GM21515 (cell line): ENCODE data around the gene PLXDC2.

Source experiments
- ATAC-seq: cut with Tn5 transposase; IDR thresholded peaks from one replicate; pipeline ENCODE4 v1.9.1; 2021; ENCODE audit not compliant: unreplicated experiment

PLXDC2 gene

DNA sequence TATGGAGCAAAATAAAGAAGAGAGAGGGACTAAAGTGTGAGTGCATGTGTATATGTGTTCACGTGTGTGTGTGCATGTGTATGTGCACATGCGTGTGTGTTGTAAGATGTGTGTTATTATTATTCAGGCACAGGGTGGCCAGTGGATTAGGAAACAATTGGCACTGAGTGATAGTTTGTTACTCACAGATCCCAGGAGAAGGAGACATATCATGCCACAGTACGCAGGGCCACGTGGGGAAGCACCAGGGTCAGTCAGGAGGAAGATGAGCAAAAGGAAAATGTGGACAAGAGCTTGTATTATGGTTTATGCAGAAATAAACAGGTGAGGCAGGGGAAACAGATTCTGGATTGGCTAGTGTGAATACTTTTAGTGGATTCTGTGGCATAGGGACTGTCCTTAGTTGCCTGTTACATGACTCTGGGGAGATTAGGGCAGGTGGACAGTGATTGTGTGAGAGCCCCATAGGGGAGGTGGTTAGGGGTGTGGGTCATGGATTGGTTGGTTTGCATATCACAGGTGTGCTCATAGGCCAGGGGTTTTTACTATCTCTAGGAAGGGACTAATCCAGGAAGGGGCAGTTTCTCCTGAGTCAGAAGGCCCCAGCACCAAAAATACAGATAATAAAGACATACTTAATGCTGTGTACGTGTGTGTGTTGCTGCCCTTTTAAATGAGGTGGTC is 90.0 kb downstream of the PLXDC2 start:
- ATAC-seq: no peak

DNA sequence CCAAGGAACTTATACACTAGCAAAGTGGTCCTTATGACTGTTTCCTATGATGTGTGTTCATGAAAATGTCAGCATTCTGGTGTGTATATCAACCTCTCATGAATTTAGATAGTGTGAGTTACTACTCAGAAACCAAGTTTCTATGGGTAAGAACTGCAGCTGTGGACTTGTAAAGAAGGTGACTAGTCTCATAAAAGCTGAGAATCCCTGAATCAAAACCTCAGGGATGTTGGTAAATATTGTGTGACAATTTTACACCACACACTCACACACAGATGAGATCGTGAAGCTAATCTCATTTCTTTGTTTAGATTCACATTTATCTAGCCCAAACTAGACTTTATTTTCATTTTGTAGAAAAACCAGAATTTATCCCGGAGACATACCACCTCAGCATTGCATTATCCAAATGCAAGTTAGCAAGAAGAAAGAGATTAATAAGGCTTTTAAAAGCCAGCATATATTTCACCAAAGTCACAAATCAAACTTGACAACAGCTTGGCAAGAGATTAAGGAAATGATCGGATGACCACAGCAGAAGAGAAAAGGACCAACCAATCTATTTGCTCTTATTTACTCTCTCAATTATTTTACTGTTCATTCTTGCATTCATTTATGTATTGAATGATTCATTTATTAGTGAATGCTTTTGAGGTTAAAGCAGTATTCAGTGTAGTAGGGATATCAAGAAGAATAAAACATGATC is 92.9 kb downstream of the PLXDC2 start:
- no peak for ATAC-seq

DNA sequence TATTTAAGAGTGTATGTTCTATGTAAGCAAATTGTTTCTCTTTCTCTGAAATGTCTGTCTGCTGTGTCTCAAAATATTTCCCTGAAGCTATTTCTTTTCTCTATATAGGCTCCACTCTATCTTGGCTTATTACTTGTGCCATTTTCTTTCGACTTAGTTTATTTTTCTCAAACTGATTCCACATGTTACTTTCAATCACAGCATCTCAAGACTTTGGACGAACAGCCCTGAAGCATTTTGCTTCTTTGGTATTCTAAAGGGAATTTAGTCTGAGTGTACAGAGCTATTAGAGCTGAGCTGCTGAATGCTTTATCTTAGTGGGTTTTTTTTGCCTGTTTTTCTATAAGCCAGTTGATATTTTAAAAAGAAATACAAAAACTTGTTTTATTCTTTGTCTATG is 95.7 kb downstream of the PLXDC2 start:
- no peak for ATAC-seq

DNA sequence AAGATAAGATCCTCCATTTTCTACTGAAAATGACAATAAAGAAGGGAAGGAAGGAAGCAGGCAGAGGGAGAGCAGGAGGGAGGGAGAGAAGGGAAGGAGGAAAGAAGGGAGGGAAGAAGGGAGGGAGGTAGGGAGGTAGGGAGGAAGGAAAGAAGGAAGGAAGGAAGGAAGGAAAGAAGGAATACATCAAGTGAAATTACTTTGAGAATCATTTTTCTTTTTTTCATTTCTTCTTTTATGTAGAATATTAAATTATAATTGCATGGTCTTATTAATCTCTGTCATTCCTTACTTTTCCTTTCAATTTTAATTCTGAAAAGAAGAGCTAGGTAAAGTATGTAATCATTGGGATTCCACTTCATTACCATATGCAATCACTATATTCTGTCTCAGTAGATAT is 97.8 kb downstream of the PLXDC2 start:
- no peak for ATAC-seq

DNA sequence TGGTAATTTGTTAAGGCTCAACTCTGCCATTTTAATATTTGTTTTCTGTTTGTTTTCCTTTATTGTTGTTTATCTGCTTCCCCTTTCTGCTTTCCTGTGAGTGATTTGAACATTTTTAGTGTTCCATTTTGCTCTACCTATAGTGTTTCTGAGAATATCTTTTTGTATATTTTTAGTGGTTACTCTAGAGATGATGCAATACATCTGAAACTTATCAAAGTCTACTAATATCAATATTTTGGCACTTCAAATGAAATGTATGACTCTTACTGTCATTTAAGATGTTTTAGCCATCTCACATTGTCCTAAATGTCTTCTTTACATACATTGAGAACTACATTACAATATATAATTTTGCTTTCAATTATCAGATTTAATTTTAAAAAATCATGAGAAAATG is 98.9 kb downstream of the PLXDC2 start:
- ATAC-seq: no peak

DNA sequence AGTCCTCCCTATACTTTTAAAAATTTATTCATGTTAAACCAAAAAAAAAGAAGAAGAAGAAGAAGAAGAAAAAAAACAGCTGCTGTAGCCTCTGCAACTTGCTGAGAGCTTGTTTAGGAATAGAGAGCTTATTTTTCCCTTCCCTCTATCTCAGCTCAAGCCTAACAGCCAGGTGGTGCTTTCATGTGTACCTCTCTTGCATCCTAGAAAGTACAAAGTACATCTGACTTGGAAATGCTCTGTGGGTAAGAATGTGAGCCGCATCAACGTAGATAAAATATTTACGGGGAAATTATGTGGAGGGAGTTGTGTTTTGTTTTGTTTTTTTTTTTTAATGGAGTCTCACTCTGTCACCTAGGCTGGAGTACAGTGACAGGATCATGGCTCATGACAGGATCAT is 99.6 kb downstream of the PLXDC2 start:
- no peak for ATAC-seq

DNA sequence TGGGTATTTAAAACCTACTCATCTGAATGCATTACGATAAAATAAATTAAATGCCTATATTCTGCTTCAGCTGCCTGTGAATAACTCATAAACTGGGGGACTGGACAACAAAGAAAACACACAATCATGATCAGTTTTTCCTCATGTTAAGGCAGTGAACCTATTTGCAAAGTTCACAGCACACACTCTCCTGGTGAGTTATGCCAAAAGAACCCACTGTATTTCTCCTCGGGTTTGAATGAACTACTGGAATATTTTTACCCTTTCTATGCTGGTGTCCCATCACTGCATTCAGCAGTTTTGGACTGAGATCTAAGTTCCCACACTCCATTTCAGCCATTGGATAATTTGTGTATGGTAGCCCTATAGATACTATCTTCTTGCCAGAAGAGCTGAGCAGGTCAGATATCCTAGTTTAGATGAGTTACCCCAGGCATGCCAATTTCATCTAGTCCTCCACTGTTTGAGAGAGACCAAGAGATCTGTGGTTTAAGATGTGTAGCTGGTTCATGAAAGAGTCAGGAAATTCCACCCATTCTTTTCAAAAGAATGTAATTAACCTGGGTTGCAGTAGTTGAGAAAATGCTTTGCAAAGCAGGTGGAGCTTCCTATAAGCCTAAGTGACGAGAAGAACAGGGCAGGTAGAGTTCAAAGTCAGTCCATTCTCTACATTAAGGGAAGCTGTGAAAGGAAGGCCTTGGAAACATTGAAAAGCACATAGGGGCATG is 101.7 kb downstream of the PLXDC2 start:
- ATAC-seq: no peak

DNA sequence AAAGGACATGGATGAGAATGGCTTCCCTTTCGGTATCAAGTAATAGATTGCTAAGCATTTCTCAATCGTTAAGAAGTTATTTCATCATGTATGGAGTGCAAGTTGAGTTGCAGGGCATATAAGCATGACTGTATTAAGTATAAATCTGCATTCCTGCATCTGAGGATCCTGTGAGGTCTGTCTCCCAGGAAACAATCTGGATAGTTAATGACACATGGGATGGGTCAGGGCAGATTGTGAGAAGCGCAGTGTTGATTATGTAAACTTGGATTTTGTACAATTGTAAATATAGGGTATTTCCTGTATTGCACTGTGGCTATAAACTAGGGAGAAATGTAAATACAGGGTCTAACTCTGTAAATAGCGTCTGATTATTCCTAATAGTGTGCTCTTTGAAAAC is 102.6 kb downstream of the PLXDC2 start:
- no peak for ATAC-seq

DNA sequence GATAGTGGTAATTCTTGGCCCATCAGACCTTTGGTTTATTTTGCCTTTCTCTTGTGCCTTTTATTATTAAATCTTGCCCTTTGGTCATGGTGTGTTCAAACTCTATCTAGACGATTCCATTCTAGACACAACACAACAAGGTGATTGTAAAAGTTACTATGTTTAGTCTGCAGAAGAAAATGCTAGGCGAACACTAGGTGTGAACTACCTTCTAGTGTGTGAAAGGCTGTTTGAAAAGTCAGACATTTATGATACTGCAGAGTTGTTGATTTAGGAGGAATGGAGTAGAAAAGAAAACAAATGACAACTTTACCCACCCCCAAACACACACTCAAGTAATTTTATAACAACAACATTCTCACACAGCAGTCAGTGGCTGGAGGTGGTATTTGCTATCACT is 103.4 kb downstream of the PLXDC2 start:
- no peak for ATAC-seq

DNA sequence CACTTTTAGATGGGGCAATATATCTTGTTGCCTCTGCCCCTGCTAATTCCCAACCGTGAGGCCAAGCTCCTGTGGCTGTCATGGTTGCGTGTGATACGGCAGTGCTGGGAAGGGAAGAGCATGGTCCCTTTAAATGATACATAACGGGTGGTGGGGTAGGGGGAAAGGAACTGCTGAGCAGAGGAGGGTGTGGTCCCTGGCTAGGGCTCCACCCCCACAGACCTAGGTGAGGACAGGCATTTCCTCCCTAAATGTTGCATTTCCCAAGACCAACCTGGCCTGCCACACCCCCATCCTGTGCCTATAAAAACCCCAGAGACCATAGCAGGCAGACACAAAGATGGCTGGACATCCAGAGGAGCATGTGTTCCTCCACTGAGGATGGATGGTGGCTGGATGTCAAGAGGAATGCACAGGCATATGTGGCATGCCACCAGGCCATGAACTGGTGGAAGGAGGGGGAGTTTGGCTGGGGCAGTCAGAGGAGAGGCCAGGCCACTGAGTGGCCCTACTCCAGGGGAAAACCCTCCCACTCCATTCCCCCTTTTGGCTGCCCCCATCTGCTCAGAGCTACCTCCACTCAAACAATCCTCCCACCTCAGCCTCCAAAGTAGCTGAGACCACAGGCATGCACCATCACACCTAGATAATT is 104.0 kb downstream of the PLXDC2 start:
- ATAC-seq: no peak

DNA sequence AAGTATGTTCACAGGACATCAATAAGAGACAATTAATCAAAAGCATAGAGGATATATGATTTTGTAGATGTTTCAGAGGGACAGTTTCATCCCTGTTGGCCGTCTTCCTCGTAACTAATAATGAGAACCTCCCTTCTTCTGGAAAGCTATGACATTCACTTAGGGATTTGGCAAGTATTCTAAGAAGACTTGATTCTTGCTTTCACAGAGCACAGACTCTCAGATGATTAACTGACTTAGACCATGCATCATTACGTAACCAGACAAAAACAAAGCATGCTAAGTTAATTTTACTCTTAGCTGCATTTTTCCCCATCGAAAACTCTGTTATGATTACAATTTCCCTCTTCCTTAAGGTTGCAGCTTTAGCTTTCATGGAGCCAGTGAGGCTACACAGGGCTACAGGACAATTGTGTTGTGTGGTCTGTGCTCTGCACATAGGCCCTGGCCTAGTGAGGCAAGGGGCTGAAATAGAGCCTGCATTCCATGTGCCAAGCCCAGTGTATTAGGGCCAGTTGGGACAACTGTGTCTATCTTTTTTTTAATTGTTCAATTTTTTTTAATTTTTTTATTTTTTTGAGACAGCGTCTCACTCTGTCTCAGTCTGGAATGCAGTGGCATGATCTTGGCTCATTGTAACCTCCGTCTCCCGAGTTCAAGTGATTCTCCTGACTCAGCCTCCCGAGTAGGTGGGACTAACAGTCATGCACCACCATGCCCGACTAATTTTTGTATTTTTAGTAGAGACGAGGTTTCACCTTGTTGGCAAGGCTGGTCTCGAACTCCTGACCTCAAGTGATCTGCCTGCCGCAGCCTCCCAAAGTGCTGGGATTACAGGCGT is 105.3 kb downstream of the PLXDC2 start:
- no peak for ATAC-seq

DNA sequence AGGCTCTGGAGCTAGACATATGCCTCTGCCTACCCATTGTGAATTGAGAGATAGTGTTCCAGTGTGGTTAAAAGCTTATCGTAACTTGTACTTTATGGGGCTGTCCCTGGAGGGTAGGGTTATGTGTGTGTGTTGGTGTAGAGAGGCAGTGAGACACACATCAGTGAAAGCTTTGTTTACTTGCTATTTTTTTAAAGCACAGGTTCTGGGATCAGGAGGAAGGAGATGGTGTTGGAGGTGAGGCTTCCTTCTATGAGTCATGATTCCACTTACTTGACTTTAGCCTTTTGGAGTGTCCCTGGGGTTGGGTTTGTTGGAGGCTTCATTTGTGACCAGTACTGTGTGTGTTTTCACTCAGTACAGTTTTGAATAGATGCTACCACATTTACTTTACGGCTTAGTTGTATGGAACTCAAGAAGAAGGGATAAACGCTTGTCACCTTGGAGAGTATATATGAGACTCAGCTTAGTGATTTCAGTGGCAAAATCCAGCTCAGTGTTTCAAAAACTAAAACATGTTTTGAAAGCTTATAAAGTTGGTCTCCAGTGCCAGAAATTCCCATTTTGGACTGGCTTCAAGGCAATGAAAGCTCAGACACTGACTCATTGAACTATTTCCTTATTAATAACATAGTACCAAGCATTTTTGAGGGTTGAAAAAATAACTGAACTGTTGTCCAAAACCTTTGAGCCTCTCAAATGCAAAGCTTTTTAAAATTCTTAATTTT is 106.2 kb downstream of the PLXDC2 start:
- no peak for ATAC-seq

DNA sequence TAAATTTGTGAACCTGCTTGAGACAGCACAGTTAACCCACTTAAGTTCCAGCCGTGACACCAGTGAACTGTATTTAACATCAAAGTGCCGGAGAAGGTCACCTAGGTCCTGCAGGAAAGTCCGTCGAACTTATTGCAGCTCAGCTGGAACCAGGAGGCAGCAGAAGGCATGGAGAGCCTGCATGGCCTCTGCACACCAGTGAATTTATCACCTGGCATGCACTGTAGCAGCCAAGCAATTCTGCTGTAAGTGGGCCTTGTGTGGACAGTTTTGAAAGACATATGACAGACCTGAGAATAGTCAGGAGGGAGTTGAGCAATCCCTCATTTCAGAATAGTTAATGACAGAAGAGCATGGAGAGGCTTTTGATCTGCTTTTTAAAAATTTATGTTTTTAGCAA is 108.8 kb downstream of the PLXDC2 start:
- ATAC-seq: no peak

DNA sequence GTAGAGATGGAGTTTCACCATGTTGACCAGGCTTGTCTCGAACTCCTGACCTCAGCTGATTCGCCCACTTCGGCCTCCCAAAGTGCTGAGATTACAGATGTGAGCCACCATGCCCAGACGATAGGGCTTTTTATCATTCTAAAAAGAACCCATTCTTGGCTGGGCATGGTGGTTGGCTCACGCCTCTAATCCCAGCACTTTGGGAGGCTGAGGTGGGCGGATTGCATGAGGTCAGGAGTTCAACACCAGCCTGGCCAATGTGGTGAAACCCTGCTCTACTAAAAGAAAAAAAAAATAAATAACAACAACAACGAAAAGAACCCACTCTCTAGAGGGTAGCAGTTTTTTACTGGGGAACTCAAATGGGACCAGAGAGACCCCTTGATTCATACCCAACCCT is 112.7 kb downstream of the PLXDC2 start:
- no peak for ATAC-seq

DNA sequence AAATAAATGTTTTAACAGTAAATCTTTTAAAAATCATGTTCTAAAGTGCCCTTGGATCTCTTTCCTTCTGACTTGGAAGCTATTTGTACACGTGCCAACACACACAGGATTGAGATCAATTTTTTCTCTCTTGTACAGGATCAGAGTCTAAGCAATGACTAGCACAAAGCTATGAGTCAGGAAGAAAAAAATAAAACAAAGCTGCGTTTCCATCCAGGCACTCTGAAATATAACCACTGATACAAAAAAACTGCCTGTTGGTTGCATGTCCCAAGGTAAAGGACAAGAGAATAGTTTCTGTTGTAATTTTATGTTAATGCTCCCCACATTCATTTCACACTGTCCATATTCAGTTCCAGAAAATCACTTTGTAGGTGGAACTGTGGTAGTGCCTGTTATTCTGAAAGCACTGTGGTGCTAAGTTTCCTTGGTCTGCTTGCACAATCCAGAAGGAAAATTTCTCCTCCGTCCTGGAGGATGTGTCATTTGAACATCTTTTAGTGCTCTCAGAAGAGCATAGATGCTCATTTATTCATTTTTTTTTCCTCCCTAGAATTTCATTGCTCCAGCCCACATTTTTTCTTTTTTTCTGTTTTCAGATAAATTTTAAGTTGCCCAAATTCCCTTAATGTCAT is 113.4 kb downstream of the PLXDC2 start:
- no peak for ATAC-seq

DNA sequence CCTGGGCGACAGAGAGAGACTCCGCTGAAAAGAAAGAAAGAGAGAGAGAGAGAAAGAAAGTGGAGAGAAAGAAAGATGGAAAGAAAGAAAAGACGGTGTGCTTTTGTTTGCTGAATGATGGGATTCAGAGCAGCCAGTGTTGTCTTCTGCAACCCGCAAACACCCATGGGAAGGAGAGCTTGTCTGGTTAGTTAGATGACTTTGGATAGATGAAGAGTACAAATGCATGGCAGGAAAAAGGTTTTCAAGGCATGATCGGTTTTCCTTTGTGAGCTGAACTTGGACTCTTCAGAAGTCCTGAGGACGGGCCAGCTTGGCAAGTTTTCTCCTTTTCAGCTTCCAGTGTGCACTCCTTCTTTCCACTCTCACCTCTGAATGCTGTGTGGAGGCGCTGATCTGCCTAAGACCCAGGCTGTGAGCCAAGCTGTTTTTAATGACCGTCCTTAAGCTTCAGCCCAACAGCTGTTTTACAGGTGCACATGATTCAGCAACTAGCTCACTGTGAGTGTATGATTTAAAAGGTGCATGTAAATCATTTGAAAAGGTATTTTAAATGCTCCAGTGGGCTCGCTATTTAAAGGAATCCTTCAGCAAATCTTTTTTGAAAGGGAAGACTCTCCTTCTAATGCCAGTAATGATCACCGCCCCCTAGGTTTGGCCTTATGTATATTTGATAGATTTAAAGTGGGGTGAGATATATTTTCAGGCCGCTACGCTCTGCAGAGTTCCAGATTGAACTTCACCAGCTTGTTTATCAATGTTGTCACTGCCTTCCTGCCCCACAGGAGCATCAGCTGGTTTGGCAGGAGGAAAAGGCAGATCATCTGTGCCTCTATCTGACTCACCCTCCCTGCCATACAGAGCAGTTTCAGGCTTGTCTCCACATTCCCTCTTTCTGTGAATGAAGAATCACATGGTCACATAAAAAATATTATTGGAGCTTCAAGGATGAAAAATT is 115.0 kb downstream of the PLXDC2 start:
- no peak for ATAC-seq

DNA sequence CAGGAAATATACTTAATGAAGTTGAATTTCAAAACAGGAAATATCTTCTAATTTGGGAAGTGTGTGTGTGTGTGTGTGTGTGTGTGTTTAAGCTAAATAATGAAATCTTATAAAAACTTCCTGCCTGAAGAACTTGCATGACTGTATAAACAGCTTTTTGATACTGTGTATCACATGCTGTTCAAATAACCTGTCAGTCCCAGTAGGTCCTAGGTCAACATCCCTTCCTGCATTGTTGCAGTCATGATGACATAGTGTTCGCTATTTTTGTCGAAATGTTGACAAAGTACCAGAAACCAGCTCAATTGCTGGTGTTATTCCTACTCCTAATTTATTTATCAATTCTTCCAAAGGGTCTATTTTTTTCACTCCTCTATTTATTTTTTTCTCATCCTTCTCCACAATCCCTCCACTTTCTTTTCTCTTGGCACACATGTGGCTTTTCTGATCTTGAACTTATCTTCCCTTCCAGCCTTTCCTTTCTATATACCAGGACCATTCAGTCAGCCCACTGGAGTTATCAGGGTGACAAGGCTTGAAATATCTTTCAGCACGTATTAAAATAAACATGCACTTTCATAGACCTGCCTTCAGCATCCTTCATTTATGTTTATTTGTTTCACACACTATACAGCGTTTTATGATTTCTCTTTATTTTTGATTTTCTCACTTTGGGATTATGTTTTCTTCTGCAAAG is 115.8 kb downstream of the PLXDC2 start:
- ATAC-seq: no peak

DNA sequence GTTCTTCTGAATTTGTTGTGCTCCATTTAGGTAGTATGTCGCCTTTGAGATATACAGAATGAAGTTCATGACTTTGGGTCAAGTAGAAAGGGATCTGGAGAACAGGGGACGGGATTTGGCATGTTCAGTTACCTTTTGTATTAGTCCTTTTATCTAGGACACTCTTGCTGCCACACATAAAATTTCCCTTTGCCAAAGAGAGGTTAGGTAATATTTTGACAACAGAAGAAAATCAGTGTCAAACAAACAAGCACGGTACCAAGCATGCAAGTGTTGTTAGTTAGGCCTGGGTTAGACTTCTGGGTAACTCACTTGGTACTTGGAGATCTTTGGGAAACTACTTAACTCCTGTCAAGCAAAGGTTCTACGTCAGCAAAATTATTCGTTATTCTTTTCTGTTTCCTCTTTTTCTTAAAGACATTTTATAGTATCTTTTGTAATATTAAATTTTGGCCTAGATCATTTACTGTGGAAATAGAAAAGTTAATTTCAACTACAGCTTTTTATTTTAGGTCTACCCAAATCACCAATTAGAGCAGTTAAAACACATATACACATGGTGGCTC is 116.7 kb downstream of the PLXDC2 start:
- ATAC-seq: no peak
